Measurements from ENCODE around the gene MAJIN.
A peak's percentile ranks its signal among the peaks of the same experiment; 100 is the strongest.

Gene MAJIN

GRCh38 chr11:64890522-64890939, 81.4 kb downstream of the MAJIN start:
- TF ChIP-seq CTCF (IDR thresholded peaks at IDR 0.05; ENCODE audit: insufficient read depth, low read depth, low read length, missing control alignments), result no peak
- H3K4me3 ChIP-seq (ENCODE audit: low read depth, low read length), result no peak overlapping the region
- no peak for DNase-seq (ENCODE audit: low read depth)

GRCh38 chr11:64888729-64889511, 83.0 kb downstream of the MAJIN start:
- TF ChIP-seq CTCF (IDR thresholded peaks at IDR 0.05; ENCODE audit: insufficient read depth, low read depth, low read length, missing control alignments), result no peak
- H3K4me3 ChIP-seq (ENCODE audit: low read depth, low read length), result no peak overlapping the region
- no peak for DNase-seq (ENCODE audit: low read depth)

- no peak for DNase-seq (ENCODE audit: low read depth)
- TF ChIP-seq CTCF (IDR thresholded peaks at IDR 0.05; ENCODE audit: insufficient read depth, low read depth, low read length, missing control alignments), result no peak
- peak overlapping the region; percentile 52 for H3K4me3 ChIP-seq (ENCODE audit: low read depth, low read length)
Measured at GRCh38 chr11:64888406-64888728, 83.5 kb downstream of the MAJIN start.

Measured in GM12865 (cell line).